GM12801 (cell line): ENCODE data around the gene SAA1.
A peak's percentile ranks its signal among the peaks of the same experiment; 100 is the strongest.

Experiments
- TF ChIP-seq, protein P1 (sequence below): IDR thresholded peaks from one replicate; pipeline ENCODE4 v1.5.1; 2011; ENCODE audit warnings: control low read depth; ENCODE audit not compliant: insufficient read length; ENCODE audit errors: extremely low read depth

The SAA1 gene

DNA sequence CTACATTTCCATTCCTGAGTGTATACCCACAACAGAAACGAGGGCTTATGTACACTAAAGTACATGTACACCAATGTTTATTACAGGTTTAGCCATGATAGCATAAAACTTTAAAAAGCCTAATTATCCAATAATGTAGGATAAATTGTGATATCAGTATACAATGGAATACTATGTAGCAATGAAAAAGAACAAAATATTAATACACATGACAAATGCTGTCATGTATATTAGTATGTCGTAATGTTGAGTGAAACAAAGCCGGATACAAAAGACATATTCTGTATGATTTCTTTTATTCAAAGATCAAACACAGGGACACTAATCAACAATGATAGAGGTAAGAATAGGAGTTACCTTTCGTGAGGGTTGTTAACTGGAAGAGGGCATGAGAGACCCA is 32.2 kb upstream of the SAA1 start:
- TF ChIP-seq, protein P1, sequence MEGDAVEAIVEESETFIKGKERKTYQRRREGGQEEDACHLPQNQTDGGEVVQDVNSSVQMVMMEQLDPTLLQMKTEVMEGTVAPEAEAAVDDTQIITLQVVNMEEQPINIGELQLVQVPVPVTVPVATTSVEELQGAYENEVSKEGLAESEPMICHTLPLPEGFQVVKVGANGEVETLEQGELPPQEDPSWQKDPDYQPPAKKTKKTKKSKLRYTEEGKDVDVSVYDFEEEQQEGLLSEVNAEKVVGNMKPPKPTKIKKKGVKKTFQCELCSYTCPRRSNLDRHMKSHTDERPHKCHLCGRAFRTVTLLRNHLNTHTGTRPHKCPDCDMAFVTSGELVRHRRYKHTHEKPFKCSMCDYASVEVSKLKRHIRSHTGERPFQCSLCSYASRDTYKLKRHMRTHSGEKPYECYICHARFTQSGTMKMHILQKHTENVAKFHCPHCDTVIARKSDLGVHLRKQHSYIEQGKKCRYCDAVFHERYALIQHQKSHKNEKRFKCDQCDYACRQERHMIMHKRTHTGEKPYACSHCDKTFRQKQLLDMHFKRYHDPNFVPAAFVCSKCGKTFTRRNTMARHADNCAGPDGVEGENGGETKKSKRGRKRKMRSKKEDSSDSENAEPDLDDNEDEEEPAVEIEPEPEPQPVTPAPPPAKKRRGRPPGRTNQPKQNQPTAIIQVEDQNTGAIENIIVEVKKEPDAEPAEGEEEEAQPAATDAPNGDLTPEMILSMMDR, result no peak

DNA sequence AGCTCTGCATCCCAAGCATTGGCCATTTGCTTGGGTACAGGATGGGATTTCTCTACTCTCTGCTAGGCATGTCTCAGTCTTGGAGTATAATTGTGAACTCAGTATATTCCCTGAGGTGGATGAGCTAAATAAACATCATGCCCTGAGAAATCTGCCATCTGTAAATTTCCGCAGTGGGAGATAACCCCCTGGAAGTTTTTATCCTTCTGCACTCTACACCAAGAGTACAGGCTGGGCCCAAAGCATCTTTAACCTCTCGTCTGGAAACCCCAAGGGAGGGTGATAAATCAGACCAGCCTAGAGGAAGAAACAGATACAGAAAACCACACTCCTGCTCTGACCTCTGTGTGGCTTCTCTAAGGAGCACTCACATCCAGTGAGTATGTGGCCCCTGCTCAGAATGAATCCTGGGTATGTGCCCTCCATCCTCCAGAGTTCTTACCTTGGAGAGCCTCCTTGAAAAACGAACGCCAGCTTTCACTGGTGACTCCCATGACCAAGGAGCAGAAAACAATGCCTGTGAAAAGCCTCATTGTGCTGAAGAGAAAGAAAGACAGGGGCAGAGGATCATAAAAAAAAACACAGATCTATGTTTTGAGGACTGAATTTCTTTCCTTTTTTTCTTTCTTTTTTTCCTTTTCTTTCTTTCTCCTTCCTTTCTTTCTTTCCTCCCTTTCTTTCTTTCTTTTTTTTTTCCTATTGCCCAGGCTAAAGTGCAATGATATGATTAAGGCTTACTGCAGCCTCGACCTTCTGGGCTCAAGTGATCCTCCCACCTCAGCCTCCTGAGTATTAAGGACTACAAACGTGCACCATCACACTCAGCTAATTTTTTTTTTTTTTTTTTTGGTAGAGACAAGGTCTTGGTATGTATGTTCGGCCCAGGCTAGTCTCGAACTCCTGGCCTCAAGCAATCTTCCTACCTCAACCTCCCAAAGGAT is 30.4 kb upstream of the SAA1 start:
- TF ChIP-seq, protein P1, result no peak

DNA sequence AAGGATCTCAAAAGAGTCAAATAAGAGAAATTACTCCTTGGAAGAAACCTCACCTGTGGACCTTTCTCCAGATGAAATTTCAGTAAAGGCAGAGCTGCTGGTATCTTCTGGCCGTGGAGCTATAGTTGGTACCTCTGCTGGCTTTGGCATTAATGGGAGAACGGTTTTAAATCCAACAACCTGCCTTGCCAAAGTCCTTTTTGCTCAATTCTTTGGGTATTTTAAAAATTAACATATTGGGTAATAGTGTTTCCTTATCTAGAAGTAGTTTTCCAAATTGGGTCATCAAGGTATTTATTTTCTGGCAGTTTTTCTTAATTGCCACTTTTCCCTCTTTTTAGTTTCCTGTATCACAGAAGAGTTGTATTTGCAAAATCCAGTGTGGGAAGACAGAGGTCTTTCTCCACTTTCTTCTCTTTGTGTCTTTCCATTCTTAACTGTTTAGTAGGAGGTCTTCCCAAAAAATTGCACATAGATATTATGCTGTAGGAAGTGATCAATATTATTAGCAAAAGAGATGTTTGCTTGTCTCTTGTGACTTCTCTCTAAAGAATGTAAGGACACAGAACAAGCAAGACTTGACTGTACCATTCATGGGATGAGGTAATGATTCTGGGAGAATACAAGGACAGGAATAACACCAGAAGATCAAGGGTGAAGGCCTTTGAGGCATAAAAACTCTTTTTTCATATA is 29.3 kb upstream of the SAA1 start, which contains the start of gene SAA4:
TSS of gene SAA4 (minus strand) at position 139 of the 693 bp plus-strand sequence. CDS start 876 bp downstream, outside the sequence.
- TF ChIP-seq, protein P1, result no peak

DNA sequence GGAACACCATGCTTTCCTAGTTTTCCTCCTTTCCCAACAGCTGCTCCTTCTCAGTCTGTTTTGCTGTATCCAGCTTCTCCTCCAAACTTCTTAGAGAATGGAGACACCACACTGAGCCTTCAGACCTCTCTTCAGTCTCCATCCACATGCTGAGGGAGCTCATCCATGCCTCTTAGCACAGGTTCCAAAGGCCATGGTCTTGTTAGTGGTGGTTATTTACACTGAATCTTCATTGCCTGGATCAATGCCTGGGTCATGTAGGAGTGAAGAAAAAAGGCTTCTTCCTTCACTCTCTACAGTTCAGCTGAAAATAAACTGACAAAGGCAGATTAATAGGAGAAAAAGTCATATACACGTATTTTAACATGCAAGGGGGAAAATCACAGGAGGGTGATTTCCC is 26.4 kb upstream of the SAA1 start:
- TF ChIP-seq, protein P1, result no peak

DNA sequence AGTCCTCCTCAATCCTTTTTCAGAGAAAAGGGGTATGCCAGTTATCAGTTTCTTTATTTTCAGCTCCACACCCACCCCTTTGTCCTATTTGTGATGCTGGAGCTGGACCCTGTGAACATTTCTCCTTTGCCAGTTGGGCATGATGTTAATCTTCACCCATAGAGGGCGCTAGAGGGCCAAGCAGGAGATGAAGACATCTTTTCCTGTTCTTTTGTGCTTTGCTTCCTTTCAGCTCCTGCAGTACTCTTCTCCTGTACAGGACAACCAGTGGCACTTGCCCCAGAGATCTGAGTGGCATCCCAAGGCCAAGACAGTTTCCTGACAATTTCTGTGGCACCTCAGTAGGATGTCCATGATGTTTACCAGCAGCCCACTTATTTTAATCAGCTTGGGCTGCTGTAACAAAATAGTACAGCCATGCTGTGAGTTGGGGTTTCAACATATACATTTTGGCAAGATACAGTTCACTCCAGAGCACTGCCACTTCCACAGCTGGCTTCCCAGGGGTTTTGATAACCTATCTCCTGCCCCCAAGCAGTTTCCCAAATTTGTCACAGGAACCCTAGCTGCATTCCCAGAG is 22.2 kb upstream of the SAA1 start:
- TF ChIP-seq, protein P1, result peak; percentile 66

DNA sequence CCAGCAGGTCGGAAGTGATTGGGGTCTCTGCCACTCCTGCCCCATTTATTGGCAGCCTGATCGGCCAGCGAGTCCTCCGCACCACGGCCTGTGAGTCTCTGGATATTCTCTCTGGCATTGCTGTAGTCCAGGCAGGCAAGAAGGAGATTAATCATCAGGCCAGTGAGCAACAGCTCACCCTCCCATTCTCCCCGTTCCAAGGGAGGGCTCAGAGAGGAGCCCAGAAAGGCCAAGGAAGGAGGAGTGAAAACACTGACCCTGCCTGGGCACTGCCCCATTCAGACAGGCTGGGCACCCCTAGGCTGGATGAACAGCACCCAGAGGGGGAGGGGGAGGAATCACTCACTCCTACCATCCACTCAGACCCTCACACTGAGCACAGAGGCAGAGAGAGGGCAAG is 20.7 kb upstream of the SAA1 start:
- TF ChIP-seq, protein P1, result no peak

DNA sequence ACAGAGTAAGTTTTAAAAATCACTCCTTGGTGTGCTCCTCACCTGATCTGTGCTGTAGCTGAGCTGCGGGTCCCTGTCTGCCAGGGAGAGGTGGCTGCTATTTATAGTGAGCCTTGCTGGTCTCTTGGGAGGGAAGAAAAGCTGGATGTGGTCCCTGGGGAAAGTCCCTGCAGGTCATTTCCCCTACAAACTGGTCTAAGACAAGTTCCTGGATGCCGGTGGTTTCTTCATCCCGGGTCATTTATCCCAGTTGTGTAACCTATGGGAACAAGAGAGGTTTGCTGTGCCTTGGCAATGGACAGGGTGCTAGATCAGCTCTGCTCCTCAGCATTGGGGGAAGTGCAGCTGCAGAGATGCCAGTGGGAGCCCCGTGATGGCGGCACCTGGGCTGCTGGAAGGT is 17.5 kb upstream of the SAA1 start, which contains the start of gene SAA2:
TSS of gene SAA2 (minus strand) at position 108 of the 400 bp plus-strand sequence. CDS start 657 bp downstream, outside the sequence.
- TF ChIP-seq, protein P1, result no peak
